ENCODE data around the gene BACH2. TPM values are rescaled to one million over a fixed set of nuclear protein-coding genes. Genes with fewer than 3 reads are reported as not detected.
"Not testable (repeated sequence)": the region's sequence is repeated elsewhere in the genome, so short reads cannot be mapped to it uniquely, and the experiment has no call there.

The BACH2 gene
- total and polyA plus RNA-seq, 8 donors = 0.19 to 10.8 (median 1.4) TPM; not detected in 1

- peak in 1 of 2 donors; percentile 56 for DNase-seq
- Histone ChIP-seq H3K36me3 (no peaks in the 10 kb centered on the region), H3K4me3 (no peak overlapping the region), H3K27ac (no peak overlapping the region), H3K9me3 (no peaks in the 10 kb centered on the region), H3K4me1 (peaks cover 0 to 11% (median 0%) of the 10 kb centered on the region in 4 donors), H3K27me3 (no peaks in the 10 kb centered on the region)
- no peak for TF ChIP-seq POLR2A (IDR thresholded peaks at IDR 0.05)
- no peak for TF ChIP-seq POLR2AphosphoS5 (IDR thresholded peaks at IDR 0.05)
- no peak for TF ChIP-seq EP300 (IDR thresholded peaks at IDR 0.05)
- TF ChIP-seq, protein P1, sequence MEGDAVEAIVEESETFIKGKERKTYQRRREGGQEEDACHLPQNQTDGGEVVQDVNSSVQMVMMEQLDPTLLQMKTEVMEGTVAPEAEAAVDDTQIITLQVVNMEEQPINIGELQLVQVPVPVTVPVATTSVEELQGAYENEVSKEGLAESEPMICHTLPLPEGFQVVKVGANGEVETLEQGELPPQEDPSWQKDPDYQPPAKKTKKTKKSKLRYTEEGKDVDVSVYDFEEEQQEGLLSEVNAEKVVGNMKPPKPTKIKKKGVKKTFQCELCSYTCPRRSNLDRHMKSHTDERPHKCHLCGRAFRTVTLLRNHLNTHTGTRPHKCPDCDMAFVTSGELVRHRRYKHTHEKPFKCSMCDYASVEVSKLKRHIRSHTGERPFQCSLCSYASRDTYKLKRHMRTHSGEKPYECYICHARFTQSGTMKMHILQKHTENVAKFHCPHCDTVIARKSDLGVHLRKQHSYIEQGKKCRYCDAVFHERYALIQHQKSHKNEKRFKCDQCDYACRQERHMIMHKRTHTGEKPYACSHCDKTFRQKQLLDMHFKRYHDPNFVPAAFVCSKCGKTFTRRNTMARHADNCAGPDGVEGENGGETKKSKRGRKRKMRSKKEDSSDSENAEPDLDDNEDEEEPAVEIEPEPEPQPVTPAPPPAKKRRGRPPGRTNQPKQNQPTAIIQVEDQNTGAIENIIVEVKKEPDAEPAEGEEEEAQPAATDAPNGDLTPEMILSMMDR (IDR thresholded peaks at IDR 0.05) = no peak
- 28 to 39% (median 34%) methylated on average over 4 of the region's 4 CpGs for WGBS, 5 donors
- intact Hi-C loops (cut with DNase I; ENCODE audit: low total_unique reads) = no loop called here
Observed at GRCh38 chr6:90168693-90169131, 127.9 kb downstream of the BACH2 start.

GRCh38 chr6:90167514-90168379 lies 128.9 kb downstream of the BACH2 start:
- 80 to 92% (median 88%) methylated on average over 4 of the region's 4 CpGs for WGBS, 5 donors

GRCh38 chr6:90166155-90166924 lies 130.3 kb downstream of the BACH2 start:
- H3K27ac ChIP-seq; H3K36me3 ChIP-seq; DNase-seq; H3K4me3 ChIP-seq; H3K27me3 ChIP-seq; intact Hi-C loops (cut with DNase I; ENCODE audit: low total_unique reads); H3K9me3 ChIP-seq: not testable (repeated sequence)
- H3K4me1 ChIP-seq = peaks cover 0 to 11% (median 0%) of the 10 kb centered on the region in 4 donors
- 83 to 88% (median 86%) methylated on average over 5 to 7 of the region's 7 CpGs for WGBS, 5 donors

More at GRCh38 chr6:90167514-90168379, 128.9 kb downstream of the BACH2 start:
- Histone ChIP-seq H3K27ac (no peak overlapping the region), H3K36me3 (no peaks in the 10 kb centered on the region), H3K27me3 (no peaks in the 10 kb centered on the region), H3K4me1 (peaks cover 0 to 11% (median 0%) of the 10 kb centered on the region in 4 donors), H3K4me3 (no peak overlapping the region), H3K9me3 (no peaks in the 10 kb centered on the region)
- intact Hi-C loops (cut with DNase I; ENCODE audit: low total_unique reads) = no loop called here
- TF ChIP-seq, protein P1 (IDR thresholded peaks at IDR 0.05) = no peak
- TF ChIP-seq POLR2A (IDR thresholded peaks at IDR 0.05) (no peak), POLR2AphosphoS5 (IDR thresholded peaks at IDR 0.05) (no peak), EP300 (IDR thresholded peaks at IDR 0.05) (no peak)
- no peak for DNase-seq

DNA sequence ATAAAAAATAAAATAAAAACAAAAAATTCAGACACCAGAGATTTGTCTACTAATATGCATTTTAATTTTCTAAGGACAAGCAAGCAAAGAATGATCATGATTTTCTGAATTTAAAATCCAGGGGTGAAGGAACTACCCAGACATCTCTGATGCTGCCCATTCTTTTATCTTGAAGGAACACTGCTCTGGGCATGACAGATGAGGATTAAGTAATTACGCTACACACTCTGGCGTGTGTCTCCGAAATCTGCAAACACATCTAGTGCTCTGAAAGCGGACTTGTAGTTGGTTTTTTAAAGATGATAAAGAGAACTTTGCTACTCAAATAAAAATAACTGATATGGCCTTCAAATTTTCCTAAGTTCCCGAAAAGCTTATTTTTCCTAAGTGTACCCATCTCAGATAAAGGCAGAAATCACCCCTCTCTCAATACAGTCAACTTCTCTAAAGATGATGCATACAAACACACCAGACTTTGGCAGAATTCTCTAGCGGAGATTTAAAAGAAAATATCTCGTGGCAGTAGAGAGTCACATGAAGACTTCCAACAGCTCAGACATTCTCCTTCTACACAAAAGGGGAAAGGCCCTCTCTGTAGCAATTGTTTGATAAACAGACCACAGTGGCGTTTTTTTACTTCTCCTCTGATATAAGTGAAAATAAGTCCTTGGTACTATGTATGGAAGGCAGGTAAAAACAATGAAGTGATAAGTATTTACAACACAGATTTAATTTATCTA lies 133.8 kb downstream of the BACH2 start:
- Histone ChIP-seq H3K9me3 (no peaks in the 10 kb centered on the region), H3K4me1 (peaks cover 0 to 7% (median 2%) of the 10 kb centered on the region in 4 donors), H3K36me3 (no peaks in the 10 kb centered on the region), H3K4me3 (no peak overlapping the region), H3K27ac (no peak overlapping the region), H3K27me3 (no peaks in the 10 kb centered on the region)
- TF ChIP-seq, protein P1 (IDR thresholded peaks at IDR 0.05) = no peak
- TF ChIP-seq POLR2A (IDR thresholded peaks at IDR 0.05) = no peak
- TF ChIP-seq EP300 (IDR thresholded peaks at IDR 0.05) = no peak
- no peak for TF ChIP-seq POLR2AphosphoS5 (IDR thresholded peaks at IDR 0.05)
- 56 to 76% (median 65%) methylated on average over 8 of the region's 8 CpGs for WGBS, 5 donors
- intact Hi-C loops (cut with DNase I; ENCODE audit: low total_unique reads) = no loop called here
- no peak for DNase-seq

All from stomach (tissue), 9 donors.